ENCODE measurements around the gene RBM28.
"Not testable (repeated sequence)": the region's sequence is repeated elsewhere in the genome, so short reads cannot be mapped to it uniquely, and the experiment has no call there.

The RBM28 gene

GRCh38 chr7:128302139-128302538 lies 41.6 kb downstream of the RBM28 start:
- no peaks in the 10 kb centered on the region for H3K4me1 Mint-ChIP-seq (ENCODE audit: low read depth)
- no peaks in the 10 kb centered on the region for H3K27me3 Mint-ChIP-seq
- no peak overlapping the region for H3K4me3 Mint-ChIP-seq
- no peaks in the 10 kb centered on the region for H3K36me3 Mint-ChIP-seq
- H3K9me3 Mint-ChIP-seq (ENCODE audit: low read depth), result no peaks in the 10 kb centered on the region
- no peak overlapping the region for H3K27ac Mint-ChIP-seq

GRCh38 chr7:128299109-128299607 lies 44.5 kb downstream of the RBM28 start:
- H3K4me3 Mint-ChIP-seq, result no peak overlapping the region
- no peaks in the 10 kb centered on the region for H3K27me3 Mint-ChIP-seq
- no peaks in the 10 kb centered on the region for H3K9me3 Mint-ChIP-seq (ENCODE audit: low read depth)
- H3K27ac Mint-ChIP-seq, result no peak overlapping the region
- no peaks in the 10 kb centered on the region for H3K36me3 Mint-ChIP-seq
- H3K4me1 Mint-ChIP-seq (ENCODE audit: low read depth), result no peaks in the 10 kb centered on the region

DNA sequence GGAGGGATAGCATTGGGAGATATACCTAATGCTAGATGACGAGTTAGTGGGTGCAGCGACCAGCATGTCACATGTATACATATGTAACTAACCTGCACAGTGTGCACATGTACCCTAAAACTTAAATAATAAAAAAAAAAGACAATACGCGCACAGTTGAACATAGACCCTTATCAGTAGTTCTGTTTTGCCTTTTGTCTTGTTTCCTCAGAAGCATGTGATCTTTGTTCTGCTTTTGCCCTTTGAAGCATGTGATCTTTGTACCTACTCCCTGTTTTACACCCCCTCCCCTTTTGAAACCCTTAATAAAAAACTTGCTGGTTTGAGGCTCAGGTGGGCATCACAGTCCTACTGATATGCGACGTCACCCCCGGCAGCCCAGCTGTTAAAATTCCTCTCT lies 45.7 kb downstream of the RBM28 start:
- H3K9me3 Mint-ChIP-seq (ENCODE audit: low read depth); H3K4me3 Mint-ChIP-seq; H3K27me3 Mint-ChIP-seq; H3K36me3 Mint-ChIP-seq; H3K27ac Mint-ChIP-seq; H3K4me1 Mint-ChIP-seq (ENCODE audit: low read depth): not testable (repeated sequence)

GRCh38 chr7:128287556-128287955 lies 56.2 kb downstream of the RBM28 start:
- no peaks in the 10 kb centered on the region for H3K4me1 Mint-ChIP-seq (ENCODE audit: low read depth)
- H3K4me3 Mint-ChIP-seq, result no peak overlapping the region
- peaks cover 19% of the 10 kb centered on the region for H3K36me3 Mint-ChIP-seq

GRCh38 chr7:128284102-128284501 lies 59.6 kb downstream of the RBM28 start:
- H3K9me3 Mint-ChIP-seq (ENCODE audit: low read depth), result peaks cover 12% of the 10 kb centered on the region
- no peak overlapping the region for H3K4me3 Mint-ChIP-seq
- H3K27me3 Mint-ChIP-seq, result no peaks in the 10 kb centered on the region
- peaks cover 29% of the 10 kb centered on the region for H3K36me3 Mint-ChIP-seq
- no peaks in the 10 kb centered on the region for H3K4me1 Mint-ChIP-seq (ENCODE audit: low read depth)
- no peak overlapping the region for H3K27ac Mint-ChIP-seq

More at GRCh38 chr7:128287556-128287955, 56.2 kb downstream of the RBM28 start:
- Mint-ChIP-seq H3K27ac (no peak overlapping the region), H3K27me3 (no peaks in the 10 kb centered on the region), H3K9me3 (ENCODE audit: low read depth) (peaks cover 4% of the 10 kb centered on the region)

DNA sequence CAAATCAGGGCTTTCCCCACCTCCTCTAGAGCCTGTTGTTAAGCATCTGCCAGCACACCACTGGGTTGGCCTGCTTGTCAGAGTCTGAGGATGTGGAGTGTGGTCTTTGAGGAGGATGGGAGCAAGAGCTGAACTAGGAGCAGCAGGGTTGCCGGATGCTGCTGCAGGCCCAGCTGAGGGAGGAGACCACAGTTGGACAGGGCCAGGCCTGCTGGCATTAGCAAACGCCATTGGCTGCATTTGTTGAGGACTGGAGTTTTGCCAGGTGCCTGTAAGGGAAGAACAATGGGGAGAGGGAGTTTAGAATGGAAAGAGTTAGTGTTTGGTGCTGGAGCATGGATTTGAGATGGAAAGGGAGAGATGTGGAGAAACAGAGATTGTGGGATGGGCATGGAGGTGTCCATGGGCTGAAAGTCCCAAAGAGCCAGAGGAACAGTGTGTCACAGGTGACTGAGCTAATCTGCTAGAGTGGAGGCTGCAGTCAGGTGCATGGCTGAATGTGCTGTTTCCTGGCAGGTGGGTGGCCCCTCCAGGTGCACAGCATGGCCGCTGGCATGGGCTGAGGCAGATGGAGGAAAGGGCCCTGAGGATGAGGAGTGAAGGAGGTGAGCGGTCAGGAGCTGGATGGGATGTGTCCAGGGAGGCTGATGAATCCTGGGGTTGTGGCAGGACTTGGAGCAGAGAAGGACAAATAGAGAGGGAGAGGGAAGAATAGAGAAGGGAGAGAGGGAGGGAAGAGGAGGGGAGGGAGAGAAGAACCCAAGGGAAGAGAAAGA lies 61.9 kb downstream of the RBM28 start:
- no peaks in the 10 kb centered on the region for H3K4me1 Mint-ChIP-seq (ENCODE audit: low read depth)
- H3K27ac Mint-ChIP-seq, result no peak overlapping the region
- H3K4me3 Mint-ChIP-seq, result no peak overlapping the region
- H3K27me3 Mint-ChIP-seq, result no peaks in the 10 kb centered on the region
- H3K36me3 Mint-ChIP-seq, result peaks cover 32% of the 10 kb centered on the region
- peaks cover 20% of the 10 kb centered on the region for H3K9me3 Mint-ChIP-seq (ENCODE audit: low read depth)

DNA sequence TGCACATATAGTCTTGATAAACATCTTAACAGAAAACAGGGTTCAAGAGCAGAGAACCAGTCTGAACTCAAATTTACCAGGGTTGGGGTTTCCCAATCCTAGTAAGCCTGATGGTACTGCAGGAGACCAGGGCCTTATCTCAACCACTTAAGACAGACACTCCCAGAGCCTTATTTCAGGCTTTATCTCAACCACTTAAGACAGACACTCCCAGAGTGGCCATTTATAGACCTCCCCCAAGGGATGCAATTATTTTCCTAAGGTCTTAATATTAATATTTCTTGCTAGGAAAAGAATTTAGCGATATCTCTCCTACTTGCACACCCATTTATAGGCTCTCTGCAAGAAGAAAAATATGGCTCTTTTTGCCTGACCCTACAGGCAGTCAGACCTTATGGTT lies 63.3 kb downstream of the RBM28 start:
- H3K36me3 Mint-ChIP-seq, result peaks cover 27% of the 10 kb centered on the region
- H3K4me1 Mint-ChIP-seq (ENCODE audit: low read depth); H3K27me3 Mint-ChIP-seq; H3K4me3 Mint-ChIP-seq; H3K27ac Mint-ChIP-seq: not testable (repeated sequence)
- peaks cover 20% of the 10 kb centered on the region for H3K9me3 Mint-ChIP-seq (ENCODE audit: low read depth)

DNA sequence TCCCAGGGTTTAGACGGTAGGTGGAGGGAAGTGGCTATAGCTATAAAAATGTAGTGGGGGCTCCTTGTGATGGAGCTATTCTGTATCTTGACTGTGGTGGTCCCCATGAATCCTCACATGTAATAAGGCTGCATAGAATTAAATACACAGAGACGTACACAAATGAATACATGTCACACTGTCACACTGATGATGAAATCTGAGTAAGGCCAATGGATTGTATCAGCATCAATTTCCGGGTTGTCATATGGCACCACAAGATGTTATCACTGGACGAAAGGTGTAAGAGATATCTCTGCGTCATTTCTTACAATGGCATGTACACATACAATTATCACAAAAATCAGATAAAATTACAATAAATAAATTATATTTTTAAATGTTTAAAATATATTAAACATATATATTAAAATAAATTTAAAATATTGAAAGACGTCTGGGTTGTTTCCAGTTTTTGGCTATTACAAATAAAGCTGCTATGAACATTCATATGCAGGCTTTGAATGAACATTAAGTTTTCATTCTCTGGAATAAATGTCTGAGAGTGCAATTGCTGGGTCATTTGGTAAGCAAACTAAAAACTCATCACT lies 64.5 kb downstream of the RBM28 start:
- Mint-ChIP-seq H3K4me1 (ENCODE audit: low read depth) (no peaks in the 10 kb centered on the region), H3K36me3 (peaks cover 22% of the 10 kb centered on the region), H3K27ac (no peak overlapping the region), H3K27me3 (no peaks in the 10 kb centered on the region), H3K4me3 (no peak overlapping the region), H3K9me3 (ENCODE audit: low read depth) (peaks cover 16% of the 10 kb centered on the region)

DNA sequence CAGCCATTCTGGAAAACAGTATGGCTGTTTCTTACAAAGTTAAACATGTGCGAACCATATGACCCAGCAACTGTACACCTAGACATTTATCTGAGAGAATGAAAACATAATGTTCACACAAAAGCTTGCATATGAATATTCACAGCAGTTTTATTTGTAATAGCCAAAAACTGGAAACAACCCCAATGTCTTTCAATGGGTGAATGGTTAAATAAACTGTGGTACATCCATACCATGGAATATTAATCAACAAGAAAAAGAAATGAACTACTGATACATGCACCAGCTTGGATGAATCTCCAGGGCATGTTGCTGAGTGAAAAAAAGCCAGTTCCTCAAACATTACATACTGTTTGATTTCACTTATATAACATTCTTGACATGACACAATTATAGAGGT lies 65.3 kb downstream of the RBM28 start:
- Mint-ChIP-seq H3K36me3 (peaks cover 22% of the 10 kb centered on the region), H3K27me3 (no peaks in the 10 kb centered on the region), H3K27ac (no peak overlapping the region), H3K4me3 (no peak overlapping the region), H3K9me3 (ENCODE audit: low read depth) (peaks cover 16% of the 10 kb centered on the region), H3K4me1 (ENCODE audit: low read depth) (no peaks in the 10 kb centered on the region)

DNA sequence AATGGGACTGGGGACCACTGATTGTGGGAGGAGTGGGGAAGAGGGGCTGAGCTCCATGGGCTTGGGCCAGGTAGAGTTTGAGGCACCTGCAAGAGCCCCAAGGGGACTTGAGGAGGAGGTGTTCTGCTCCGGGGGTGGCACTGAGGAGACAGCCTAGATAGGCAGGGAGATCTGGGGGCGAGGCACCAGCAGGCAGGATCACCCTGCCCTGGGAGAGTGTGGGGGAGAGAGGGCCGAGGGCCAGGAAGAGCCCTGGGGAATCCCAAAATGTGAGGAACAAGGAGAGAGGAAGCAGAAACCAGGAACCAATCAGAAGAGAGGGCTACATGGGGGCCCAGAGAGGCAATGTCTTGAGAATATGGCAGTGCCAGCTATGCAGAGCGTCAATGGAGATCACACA lies 68.0 kb downstream of the RBM28 start:
- H3K27me3 Mint-ChIP-seq, result peaks cover 7% of the 10 kb centered on the region
- peaks cover 17% of the 10 kb centered on the region for H3K36me3 Mint-ChIP-seq
- peaks cover 2% of the 10 kb centered on the region for H3K4me1 Mint-ChIP-seq (ENCODE audit: low read depth)
- no peak overlapping the region for H3K4me3 Mint-ChIP-seq
- H3K27ac Mint-ChIP-seq, result no peak overlapping the region
- peaks cover 16% of the 10 kb centered on the region for H3K9me3 Mint-ChIP-seq (ENCODE audit: low read depth)

DNA sequence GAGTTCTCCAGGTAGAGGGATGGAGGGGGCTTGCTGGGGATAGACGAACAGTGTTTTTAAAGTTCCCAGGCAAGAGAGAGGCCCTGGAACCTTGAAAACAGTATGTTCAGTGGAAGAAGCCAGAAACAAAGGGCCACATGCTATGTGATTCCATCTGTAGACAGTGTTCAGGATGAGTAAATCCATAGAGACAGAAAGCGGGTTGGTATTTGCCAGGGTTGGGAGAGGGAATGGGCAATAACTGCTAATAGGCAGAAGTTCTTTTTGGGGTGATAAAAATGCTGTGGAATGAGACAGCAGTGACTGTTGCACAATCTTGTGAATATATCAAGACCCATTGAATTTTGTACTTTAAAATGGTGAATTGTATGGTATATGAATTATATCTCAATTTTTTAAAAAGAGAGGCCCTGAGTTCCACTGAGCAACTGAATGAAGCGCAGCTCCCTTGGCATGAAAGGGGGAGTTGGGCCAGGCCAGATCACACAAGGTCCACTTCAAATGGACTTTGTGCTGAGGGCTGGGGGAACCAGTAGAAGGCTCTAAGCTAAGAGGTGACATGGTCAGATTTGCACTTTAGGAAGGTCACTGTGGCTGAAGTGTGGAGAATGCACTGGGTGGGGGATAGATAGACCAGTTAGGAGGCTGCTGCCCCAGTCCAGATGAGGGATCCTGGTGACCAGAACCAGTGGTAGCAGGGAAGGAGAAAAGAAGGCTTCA lies 68.7 kb downstream of the RBM28 start:
- no peak overlapping the region for H3K27ac Mint-ChIP-seq
- no peak overlapping the region for H3K4me3 Mint-ChIP-seq
- peaks cover 16% of the 10 kb centered on the region for H3K36me3 Mint-ChIP-seq
- H3K4me1 Mint-ChIP-seq (ENCODE audit: low read depth), result peaks cover 2% of the 10 kb centered on the region
- peaks cover 7% of the 10 kb centered on the region for H3K27me3 Mint-ChIP-seq
- peaks cover 15% of the 10 kb centered on the region for H3K9me3 Mint-ChIP-seq (ENCODE audit: low read depth)

- Mint-ChIP-seq H3K27ac (no peak overlapping the region), H3K4me1 (ENCODE audit: low read depth) (peaks cover 2% of the 10 kb centered on the region), H3K9me3 (ENCODE audit: low read depth) (peaks cover 9% of the 10 kb centered on the region), H3K4me3 (no peak overlapping the region), H3K36me3 (peaks cover 10% of the 10 kb centered on the region), H3K27me3 (peaks cover 10% of the 10 kb centered on the region)
Measured at GRCh38 chr7:128274246-128274883, 69.3 kb downstream of the RBM28 start.

DNA sequence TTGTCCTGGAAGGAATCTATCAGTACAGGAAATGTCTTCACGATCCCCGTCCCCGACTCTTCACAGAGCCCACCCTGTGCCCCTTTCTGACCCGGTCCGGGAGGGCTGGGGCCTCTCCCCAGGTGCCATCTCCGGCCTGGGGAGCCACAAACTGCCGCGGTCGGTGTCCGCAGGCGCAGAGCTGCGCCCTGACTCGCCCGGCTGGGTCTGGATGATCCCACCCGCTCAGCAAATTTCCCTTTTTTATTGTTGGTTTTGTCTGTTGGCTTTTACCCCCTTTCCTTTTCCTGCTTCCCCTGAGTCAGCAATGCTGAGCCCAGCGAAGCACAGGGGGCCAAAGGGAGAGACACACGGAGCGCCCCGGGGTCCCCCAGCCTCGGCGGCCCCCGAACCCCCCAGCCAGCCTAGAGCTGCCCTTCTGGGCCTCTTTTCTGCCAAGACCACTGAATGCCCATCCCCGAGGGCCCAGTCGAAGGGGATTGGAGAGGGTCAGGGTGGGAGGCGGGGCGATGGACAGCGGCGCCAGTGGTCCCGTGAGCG lies 71.7 kb downstream of the RBM28 start:
- Mint-ChIP-seq H3K27me3 (peaks cover 26% of the 10 kb centered on the region), H3K36me3 (peaks cover 4% of the 10 kb centered on the region), H3K4me1 (ENCODE audit: low read depth) (peaks cover 2% of the 10 kb centered on the region), H3K9me3 (ENCODE audit: low read depth) (no peaks in the 10 kb centered on the region), H3K27ac (no peak overlapping the region), H3K4me3 (no peak overlapping the region)

GRCh38 chr7:128271471-128271941 lies 72.2 kb downstream of the RBM28 start:
- H3K27me3 Mint-ChIP-seq, result peaks cover 28% of the 10 kb centered on the region

More at GRCh38 chr7:128271471-128271941, 72.2 kb downstream of the RBM28 start:
- no peaks in the 10 kb centered on the region for H3K9me3 Mint-ChIP-seq (ENCODE audit: low read depth)
- H3K36me3 Mint-ChIP-seq, result peaks cover 4% of the 10 kb centered on the region
- H3K4me1 Mint-ChIP-seq (ENCODE audit: low read depth), result peaks cover 2% of the 10 kb centered on the region
- H3K27ac Mint-ChIP-seq, result no peak overlapping the region
- no peak overlapping the region for H3K4me3 Mint-ChIP-seq

Measured in activated naive CD8-positive, alpha-beta T cell (primary cell).